Sigmoid colon (tissue), 7 donors: ENCODE measurements around the gene BCOR. TPM values are rescaled to one million over a fixed set of nuclear protein-coding genes. Genes with fewer than 3 reads are reported as not detected.

ENCODE experiments used
- DNase-seq: peaks from one replicate; pipeline ENCODE4 v3.0.0-alpha.2; 2019
- H3K27ac ChIP-seq, 4 donors: fragments of 200-600 bp; sonication (generic); one replicate each; pipeline ENCODE4 v1.5.1; 2016 to 2019; ENCODE audit warnings: mild to moderate bottlenecking in 1 of 4
- H3K27me3 ChIP-seq, 3 donors: fragments of 200-600 bp; sonication (generic); one replicate each; pipeline ENCODE4 v1.5.1; 2019; ENCODE audit warnings: mild to moderate bottlenecking in 1 of 3
- H3K36me3 ChIP-seq, 4 donors: fragments of 200-600 bp; sonication (generic); one replicate each; pipeline ENCODE4 v1.5.1; 2016 to 2019
- H3K4me1 ChIP-seq, 4 donors: fragments of 200-600 bp; sonication (generic); one replicate each; pipeline ENCODE4 v1.5.1; 2017 to 2019
- H3K4me3 ChIP-seq, 4 donors: fragments of 200-600 bp; sonication (generic); one replicate each; pipeline ENCODE4 v1.5.1; 2017 to 2019; ENCODE audit warnings: mild to moderate bottlenecking in 2 of 4, moderate library complexity in 1 of 4
- H3K9me3 ChIP-seq, 4 donors: fragments of 200-600 bp in 3 of 4; sonication (generic) in 3 of 4; one replicate each; pipeline versions ENCODE4 v1.5.1 to v1.6.1; 2013 to 2019
- EP300 ChIP-seq, 4 donors: sonication (generic); formaldehyde crosslinking; IDR thresholded peaks; one replicate each; pipeline ENCODE4 v1.6.1; 2017; ENCODE audit warnings: antibody characterized with exemption in 4 of 4
- POLR2A ChIP-seq, 2 donors: fragments of 450-650 bp; IDR thresholded peaks; one replicate each; pipeline ENCODE4 v1.6.1; 2016; ENCODE audit warnings: antibody characterized with exemption in 2 of 2, mild to moderate bottlenecking in 2 of 2, moderate library complexity in 2 of 2
- POLR2AphosphoS5 ChIP-seq, 4 donors: sonication (generic); formaldehyde crosslinking; IDR thresholded peaks; one replicate each; pipeline ENCODE4 v1.6.1; 2017; ENCODE audit warnings: antibody characterized with exemption in 4 of 4
- WGBS, 2 donors: extraction: QIAGEN DNeasy Blood & Tissue Kit; methylation state at CpG; one replicate each; pipeline ENCODE4 v1.1.7; 2013; 5-methylcytosine and 5-hydroxymethylcytosine counted together
- intact Hi-C: fragments of 100-400 bp; cut with DNase I; formaldehyde crosslinking; loops from one replicate; pipeline ENCODE4 v1.15.1; 2023
- polyA plus RNA-seq, 3 donors: library from polyadenylated mRNA; stranded (reverse); fragments of 200-250 nt; gene quantifications; one replicate each; pipeline ENCODE4 v1.2.3, GENCODE V29; 2013
- total RNA-seq, 4 donors: library from RNA; depleted of rRNA; stranded (reverse); fragments of >200 nt; gene quantifications; one replicate each; pipeline ENCODE4 v1.1.0, GENCODE V29; 2016
- TF ChIP-seq, protein P1 (sequence below), 4 experiments: fragments of 450-650 bp in 3 of 4; fragments of 200-600 bp in 1 of 4; IDR thresholded peaks; one replicate each; pipeline ENCODE4 v1.5.1; 2016 to 2019; ENCODE audit warnings: antibody characterized with exemption in 4 of 4, mild to moderate bottlenecking in 3 of 4, moderate library complexity in 2 of 4
- donor health status: healthy with polysubstance abuse.
- donor health status: Bipolar disorder and iron deficiency.
- donor health status: healthy.

The BCOR gene
- total and polyA plus RNA-seq, 7 donors: 3.5 to 31.6 (median 15.8) TPM

DNA sequence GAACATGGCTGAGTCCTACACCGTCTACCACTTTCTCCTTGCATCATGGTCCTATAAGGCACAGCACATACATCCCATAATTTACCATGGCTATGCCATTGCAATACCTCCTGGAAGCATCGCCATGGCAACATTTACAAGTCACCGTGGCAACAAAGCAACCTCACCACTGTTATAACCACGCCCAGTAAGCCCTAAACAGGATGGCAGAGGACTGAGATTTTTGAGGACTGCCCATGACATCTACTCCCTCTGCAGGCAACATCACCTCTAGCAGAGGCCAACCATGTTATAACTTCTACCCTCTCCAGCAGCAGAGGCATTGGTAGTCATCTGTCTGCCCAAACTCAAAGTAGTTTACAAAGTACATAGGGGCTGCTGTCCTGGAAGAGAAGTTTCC, 29.7 kb downstream of the BCOR start:
- intact Hi-C loops: loop anchor here (10.0 kb wide), 1 partner anchor 197 kb away; no protein-coding TSS in a partner anchor
- 65 to 87% methylated on average over 4 of the region's 4 CpGs for WGBS, 2 donors
- no peak for TF ChIP-seq EP300 (IDR thresholded peaks at IDR 0.05)
- no peak for TF ChIP-seq POLR2AphosphoS5 (IDR thresholded peaks at IDR 0.05)
- TF ChIP-seq, protein P1, sequence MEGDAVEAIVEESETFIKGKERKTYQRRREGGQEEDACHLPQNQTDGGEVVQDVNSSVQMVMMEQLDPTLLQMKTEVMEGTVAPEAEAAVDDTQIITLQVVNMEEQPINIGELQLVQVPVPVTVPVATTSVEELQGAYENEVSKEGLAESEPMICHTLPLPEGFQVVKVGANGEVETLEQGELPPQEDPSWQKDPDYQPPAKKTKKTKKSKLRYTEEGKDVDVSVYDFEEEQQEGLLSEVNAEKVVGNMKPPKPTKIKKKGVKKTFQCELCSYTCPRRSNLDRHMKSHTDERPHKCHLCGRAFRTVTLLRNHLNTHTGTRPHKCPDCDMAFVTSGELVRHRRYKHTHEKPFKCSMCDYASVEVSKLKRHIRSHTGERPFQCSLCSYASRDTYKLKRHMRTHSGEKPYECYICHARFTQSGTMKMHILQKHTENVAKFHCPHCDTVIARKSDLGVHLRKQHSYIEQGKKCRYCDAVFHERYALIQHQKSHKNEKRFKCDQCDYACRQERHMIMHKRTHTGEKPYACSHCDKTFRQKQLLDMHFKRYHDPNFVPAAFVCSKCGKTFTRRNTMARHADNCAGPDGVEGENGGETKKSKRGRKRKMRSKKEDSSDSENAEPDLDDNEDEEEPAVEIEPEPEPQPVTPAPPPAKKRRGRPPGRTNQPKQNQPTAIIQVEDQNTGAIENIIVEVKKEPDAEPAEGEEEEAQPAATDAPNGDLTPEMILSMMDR (IDR thresholded peaks at IDR 0.05): no peak
- no peak for TF ChIP-seq POLR2A (IDR thresholded peaks at IDR 0.05)
- no peak overlapping the region for H3K27ac ChIP-seq
- H3K36me3 ChIP-seq: peaks cover 0 to 52% (median 10%) of the 10 kb centered on the region in 4 donors
- H3K4me3 ChIP-seq: no peak overlapping the region
- DNase-seq: no peak
- H3K4me1 ChIP-seq: peaks cover 0 to 7% (median 6%) of the 10 kb centered on the region in 4 donors
- no peaks in the 10 kb centered on the region for H3K9me3 ChIP-seq
- no peaks in the 10 kb centered on the region for H3K27me3 ChIP-seq

- peaks cover 0 to 18% (median 15%) of the 10 kb centered on the region in 4 donors for H3K4me1 ChIP-seq
- 39 to 65% methylated on average over 3 of the region's 3 CpGs for WGBS, 2 donors
- intact Hi-C loops: loop anchor here (10.0 kb wide), 1 partner anchor 198 kb away; no protein-coding TSS in a partner anchor
- no peak for TF ChIP-seq POLR2A (IDR thresholded peaks at IDR 0.05)
- TF ChIP-seq POLR2AphosphoS5 (IDR thresholded peaks at IDR 0.05): no peak
- no peak for TF ChIP-seq EP300 (IDR thresholded peaks at IDR 0.05)
- no peak overlapping the region for H3K27ac ChIP-seq
- no peak overlapping the region for H3K4me3 ChIP-seq
- no peaks in the 10 kb centered on the region for H3K9me3 ChIP-seq
- DNase-seq: no peak
- peaks cover 0 to 43% (median 10%) of the 10 kb centered on the region in 4 donors for H3K36me3 ChIP-seq
- no peaks in the 10 kb centered on the region for H3K27me3 ChIP-seq
These were observed 31.1 kb downstream of the BCOR start for GRCh38 chrX:40066700-40067099.

GRCh38 chrX:40065296-40066046, 32.3 kb downstream of the BCOR start:
- peaks cover 0 to 44% (median 10%) of the 10 kb centered on the region in 4 donors for H3K36me3 ChIP-seq
- 69 to 89% methylated on average over 16 of the region's 16 CpGs for WGBS, 2 donors
- H3K27ac ChIP-seq: no peak overlapping the region
- no peaks in the 10 kb centered on the region for H3K9me3 ChIP-seq
- no peak overlapping the region for H3K4me3 ChIP-seq
- intact Hi-C loops: loop anchor here (10.0 kb wide), 1 partner anchor 199 kb away; no protein-coding TSS in a partner anchor
- H3K4me1 ChIP-seq: peaks cover 0 to 18% (median 16%) of the 10 kb centered on the region in 4 donors
- no peak for DNase-seq
- H3K27me3 ChIP-seq: no peaks in the 10 kb centered on the region
- TF ChIP-seq EP300 (IDR thresholded peaks at IDR 0.05) (no peak), POLR2AphosphoS5 (IDR thresholded peaks at IDR 0.05) (no peak), POLR2A (IDR thresholded peaks at IDR 0.05) (no peak)
- TF ChIP-seq, protein P1 (IDR thresholded peaks at IDR 0.05): no peak

- Histone ChIP-seq H3K27me3 (no peaks in the 10 kb centered on the region), H3K4me1 (peaks cover 0 to 18% (median 16%) of the 10 kb centered on the region in 4 donors), H3K36me3 (peaks cover 0 to 30% (median 5%) of the 10 kb centered on the region in 4 donors), H3K4me3 (no peak overlapping the region), H3K27ac (no peak overlapping the region), H3K9me3 (no peaks in the 10 kb centered on the region)
- 91 to 96% methylated on average over 25 of the region's 25 CpGs for WGBS, 2 donors
- intact Hi-C loops: loop anchor here (10.0 kb wide), 1 partner anchor 201 kb away; no protein-coding TSS in a partner anchor
- TF ChIP-seq POLR2A (IDR thresholded peaks at IDR 0.05) (no peak), POLR2AphosphoS5 (IDR thresholded peaks at IDR 0.05) (no peak), EP300 (IDR thresholded peaks at IDR 0.05) (no peak)
- TF ChIP-seq, protein P1 (IDR thresholded peaks at IDR 0.05): no peak
- DNase-seq: no peak
These were observed 33.6 kb downstream of the BCOR start for GRCh38 chrX:40064055-40064597.

- Histone ChIP-seq H3K9me3 (no peaks in the 10 kb centered on the region), H3K4me3 (no peak overlapping the region), H3K27me3 (no peaks in the 10 kb centered on the region), H3K27ac (peak overlapping the region in 3 of 4 donors; percentile 67 to 74 (median 74)), H3K4me1 (peaks cover 0 to 18% (median 16%) of the 10 kb centered on the region in 4 donors), H3K36me3 (peaks cover 0 to 29% (median 5%) of the 10 kb centered on the region in 4 donors)
- WGBS, 2 donors: 77 to 79% methylated on average over 7 of the region's 7 CpGs
- DNase-seq: no peak
- intact Hi-C loops: loop anchor here (2.0 to 10.0 kb wide), 2 partner anchors 49 to 201 kb away; no protein-coding TSS in a partner anchor
- TF ChIP-seq POLR2AphosphoS5 (IDR thresholded peaks at IDR 0.05) (no peak), POLR2A (IDR thresholded peaks at IDR 0.05) (no peak), EP300 (IDR thresholded peaks at IDR 0.05) (no peak)
- TF ChIP-seq, protein P1 (IDR thresholded peaks at IDR 0.05): no peak
These were observed 34.2 kb downstream of the BCOR start for GRCh38 chrX:40063555-40063954.
